GM18951 (cell line): Measurements from ENCODE around the gene ITCH.
"Not testable (repeated sequence)": the region's sequence is repeated elsewhere in the genome, so short reads cannot be mapped to it uniquely, and the experiment has no call there.

Experiments
- POLR2A ChIP-seq: IDR thresholded peaks from 4 replicates; pipeline ENCODE4 v1.6.1; 2011; ENCODE audit warnings: mild to moderate bottlenecking; ENCODE audit not compliant: insufficient read length, insufficient read depth; ENCODE audit errors: extremely low read depth
- in situ Hi-C: fragments of 300-500 bp; cut with MboI; formaldehyde crosslinking; loops from one replicate; pipeline ENCODE4 v1.12.0; 2022; ENCODE audit warnings: low sequenced_read_pairs, mixed read lengths, inconsistent platforms; ENCODE audit not compliant: unreplicated experiment

ITCH gene

DNA sequence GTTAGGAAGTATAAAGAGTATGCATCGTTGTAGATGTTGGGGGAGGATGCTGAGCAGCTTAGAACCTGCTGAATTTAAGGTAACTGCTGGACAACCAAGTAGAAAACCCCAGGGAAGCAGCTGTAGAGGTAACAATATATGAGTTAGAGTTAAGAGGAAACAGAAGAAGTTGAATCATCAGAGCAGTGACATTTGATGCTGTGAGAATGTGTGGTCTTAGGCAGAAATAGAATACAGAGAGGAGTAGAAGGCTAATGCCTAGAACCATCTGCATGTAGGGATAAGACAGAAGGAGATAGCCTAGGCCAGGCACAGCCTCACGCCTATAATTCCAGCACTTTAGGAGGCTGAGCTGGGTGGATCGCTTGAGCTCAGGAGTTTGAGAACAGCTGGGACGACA, 130.6 kb downstream of the ITCH start:
- no peak for TF ChIP-seq POLR2A
- in situ Hi-C loops = no loop called here

DNA sequence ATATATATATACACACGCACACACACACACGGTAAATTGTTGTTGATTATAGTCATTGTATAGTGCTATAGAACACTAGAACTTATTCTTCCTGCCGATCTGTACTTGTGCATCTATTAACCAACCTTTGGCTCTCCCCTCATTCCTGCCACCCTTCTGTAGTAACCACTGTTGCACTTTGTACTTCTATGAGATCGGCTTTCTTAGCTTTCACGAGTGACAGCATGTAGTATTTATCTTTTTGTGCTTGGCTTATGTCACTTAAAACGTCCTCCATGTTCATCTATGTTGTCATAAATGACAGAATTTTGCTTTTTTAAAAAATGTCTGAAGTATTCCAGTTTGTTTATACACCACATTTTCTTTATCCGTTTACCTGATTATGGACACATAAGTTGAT, 132.2 kb downstream of the ITCH start:
- TF ChIP-seq POLR2A = no peak
- in situ Hi-C loops = no loop called here

DNA sequence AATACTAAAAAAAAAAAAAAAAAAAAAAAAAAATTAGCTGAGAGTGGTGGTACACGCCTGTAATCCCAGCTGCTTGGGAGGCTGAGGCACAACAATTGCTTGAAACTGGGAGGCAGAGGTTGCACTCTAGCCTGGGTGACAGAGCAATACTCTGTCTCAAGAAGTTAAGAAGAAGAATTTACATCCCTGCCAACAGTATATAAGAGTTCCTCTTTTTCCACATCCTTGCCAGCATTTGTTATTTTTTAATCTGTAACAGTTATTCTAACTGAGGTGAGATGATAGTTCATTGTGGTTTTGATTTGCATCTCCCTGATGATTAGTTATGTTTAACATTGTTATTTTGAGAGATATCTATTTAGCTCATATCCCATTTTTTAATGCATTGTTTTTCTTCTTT, 132.8 kb downstream of the ITCH start:
- no peak for TF ChIP-seq POLR2A
- in situ Hi-C loops = no loop called here

DNA sequence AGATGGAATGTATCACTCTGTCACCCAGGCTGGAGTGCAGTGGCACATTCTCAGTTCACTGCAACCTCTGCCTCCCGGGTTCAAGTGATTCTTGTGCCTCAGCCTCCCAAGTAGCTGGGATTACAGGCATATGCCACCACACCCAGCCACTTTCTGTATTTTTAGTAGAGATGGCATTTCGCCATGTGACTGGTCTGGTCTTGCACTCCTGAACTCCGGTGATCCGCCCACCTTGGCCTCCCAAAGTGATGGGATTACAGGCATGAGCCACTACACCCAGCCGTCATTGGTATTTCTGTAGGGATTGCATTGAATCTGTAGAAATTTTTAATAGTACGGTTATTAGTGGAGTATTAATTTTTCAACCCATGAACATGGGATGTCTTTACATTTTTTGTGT, 134.5 kb downstream of the ITCH start:
- in situ Hi-C loops = not testable (repeated sequence)

DNA sequence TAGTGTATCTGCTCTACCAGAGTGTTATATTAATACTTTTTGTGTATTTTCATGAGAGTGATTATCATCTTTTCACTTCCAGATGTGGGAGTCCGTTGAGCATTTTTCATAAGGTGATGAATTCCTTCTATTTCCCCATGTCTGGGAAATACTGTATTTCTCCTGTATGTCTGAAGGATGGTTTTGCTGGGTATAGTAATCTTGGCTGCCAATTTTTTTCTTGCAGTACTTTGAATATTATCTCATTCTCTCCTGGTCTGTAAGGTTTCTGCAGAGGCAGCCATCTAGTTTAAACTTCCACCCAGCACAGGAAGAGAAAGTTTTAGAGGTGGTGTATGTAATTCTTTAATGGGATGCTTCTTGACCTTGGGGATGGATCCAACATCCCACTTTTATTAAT, 137.8 kb downstream of the ITCH start:
- in situ Hi-C loops = no loop called here
- TF ChIP-seq POLR2A = no peak

DNA sequence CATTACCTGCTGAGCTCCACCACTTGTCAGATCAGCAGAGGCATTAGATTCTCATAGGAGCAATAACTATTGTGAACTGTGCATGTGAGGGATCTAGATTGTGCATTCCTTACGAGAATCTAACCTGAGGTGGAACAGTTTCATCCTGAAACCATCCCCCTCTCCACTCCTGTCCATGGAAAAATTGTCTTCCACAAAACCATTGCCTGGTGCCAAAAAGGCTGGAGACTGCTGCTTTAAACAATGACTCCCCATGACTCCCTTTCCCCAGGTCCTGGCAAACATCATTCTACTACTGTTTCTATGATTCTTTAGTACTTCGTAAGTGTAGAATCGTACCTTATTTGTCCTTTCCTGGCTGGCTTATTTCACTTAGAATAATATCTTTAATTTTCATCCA, 143.4 kb downstream of the ITCH start:
- no peak for TF ChIP-seq POLR2A
- in situ Hi-C loops = no loop called here

DNA sequence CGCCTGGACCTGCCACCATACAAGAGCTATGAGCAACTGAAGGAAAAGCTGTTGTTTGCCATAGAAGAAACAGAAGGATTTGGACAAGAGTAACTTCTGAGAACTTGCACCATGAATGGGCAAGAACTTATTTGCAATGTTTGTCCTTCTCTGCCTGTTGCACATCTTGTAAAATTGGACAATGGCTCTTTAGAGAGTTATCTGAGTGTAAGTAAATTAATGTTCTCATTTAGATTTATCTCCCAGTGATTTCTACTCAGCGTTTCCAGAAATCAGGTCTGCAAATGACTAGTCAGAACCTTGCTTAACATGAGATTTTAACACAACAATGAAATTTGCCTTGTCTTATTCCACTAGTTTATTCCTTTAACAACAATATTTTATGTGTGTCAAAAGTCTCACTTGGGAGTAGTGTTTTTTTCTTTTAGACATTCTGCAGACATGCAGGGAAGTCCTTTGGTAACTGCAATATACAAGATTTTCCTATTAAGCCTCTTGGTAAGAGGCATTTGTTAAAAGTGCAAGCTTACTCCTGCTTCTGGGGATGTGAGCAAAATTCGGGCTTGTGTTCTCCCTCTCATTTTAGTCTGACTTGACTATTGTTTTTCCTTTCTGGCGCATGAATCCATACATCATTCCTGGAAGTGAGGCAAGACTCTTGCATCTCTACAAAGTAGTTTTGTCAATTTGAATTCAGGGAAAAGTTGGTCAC, 144.8 kb downstream of the ITCH start:
- TF ChIP-seq POLR2A = no peak
- in situ Hi-C loops = no loop called here

DNA sequence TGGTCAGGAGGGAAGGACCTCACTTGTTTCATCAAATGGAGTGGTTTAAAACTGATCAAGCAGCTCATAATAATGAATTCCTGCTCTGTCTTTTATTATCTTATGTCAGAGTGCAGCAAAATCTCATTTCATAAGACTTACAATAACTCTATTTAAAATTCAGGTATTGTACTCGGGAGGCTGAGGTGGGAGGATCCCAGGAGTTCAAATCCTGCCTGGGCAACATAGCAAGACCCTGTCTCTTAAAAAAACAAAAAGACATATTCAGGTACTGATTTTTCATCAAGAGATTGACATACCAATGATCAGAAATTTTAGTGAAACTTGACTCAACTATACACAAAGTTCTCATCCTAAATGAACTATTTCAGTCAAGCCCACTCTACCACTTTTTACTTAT, 147.5 kb downstream of the ITCH start:
- in situ Hi-C loops = loop anchor here (10.0 kb wide), 1 partner anchor 196 kb away; no protein-coding TSS in a partner anchor
- no peak for TF ChIP-seq POLR2A

DNA sequence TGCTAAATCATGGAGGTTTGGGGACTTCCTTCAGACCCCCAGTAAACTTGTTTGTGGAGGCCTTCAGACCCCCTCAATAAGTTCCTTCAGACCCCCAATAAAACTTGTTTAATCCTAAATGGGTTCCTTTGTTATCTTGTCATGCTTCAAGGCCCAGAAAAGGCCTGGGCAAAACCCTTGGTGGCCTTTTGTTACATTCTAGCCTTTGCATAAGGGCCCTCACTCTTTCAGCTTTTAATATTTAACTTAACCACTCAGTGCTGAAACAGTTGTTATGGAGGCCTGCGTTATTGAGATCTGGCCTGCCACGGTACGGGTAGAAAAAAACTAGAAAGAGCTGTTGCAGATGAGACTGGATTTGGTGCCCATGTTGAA, 148.8 kb downstream of the ITCH start:
- in situ Hi-C loops = loop anchor here (10.0 kb wide), 1 partner anchor 197 kb away; no protein-coding TSS in a partner anchor
- no peak for TF ChIP-seq POLR2A

DNA sequence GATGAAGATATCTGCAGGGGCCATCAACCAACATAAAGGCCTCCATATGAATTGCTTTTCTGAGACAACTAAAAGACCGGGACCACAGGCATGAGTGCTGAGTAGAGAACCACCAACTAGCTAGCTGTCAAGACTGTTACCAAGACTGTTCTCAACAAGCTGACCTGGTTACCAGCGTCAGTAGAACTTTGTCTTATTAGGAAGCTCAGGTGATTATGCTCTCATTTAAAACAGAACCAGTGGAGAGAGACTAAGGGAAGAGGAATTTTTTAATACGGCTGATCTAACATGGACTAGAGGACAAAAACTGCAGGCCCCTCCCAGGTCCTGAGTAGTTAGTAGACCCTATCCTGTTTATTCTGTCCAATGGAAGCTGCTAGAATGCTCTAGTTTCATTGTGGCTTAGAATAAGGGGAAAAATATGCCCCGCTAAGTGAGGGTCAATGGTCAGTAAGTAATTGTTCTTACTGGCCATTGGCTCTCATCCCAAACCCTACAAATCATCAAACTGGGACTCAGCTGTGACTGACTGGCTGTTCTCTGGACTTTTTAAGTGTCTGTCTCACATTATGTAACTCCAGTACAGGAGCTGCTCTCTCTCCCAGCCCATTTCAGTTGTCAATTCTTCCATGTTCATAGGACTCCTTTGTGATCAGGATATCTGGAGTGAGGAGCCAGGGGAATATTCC, 149.3 kb downstream of the ITCH start:
- TF ChIP-seq POLR2A = no peak
- in situ Hi-C loops = loop anchor here (10.0 kb wide), 1 partner anchor 198 kb away; no protein-coding TSS in a partner anchor

DNA sequence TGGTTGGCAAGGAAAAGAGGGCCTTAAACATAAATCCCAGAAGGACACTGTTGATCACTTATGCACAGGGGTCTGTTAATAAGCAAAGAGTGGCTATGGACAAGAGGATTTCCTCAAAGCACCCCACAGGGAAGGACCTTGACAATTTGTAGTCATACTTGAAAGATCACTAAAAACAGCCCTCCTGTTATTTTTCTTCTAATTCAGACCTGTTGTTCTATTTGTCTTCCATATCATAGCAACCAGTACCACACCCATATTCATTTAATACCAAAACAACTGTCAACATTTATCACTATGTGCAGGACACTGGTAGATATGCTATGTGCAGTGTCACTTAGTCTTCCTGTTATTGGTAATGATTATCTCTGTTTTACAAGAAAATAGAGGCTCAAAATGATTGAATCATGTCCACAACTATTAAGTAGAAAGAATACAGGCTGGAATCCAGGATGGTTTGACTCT, 149.9 kb downstream of the ITCH start:
- TF ChIP-seq POLR2A = no peak
- in situ Hi-C loops = loop anchor here (10.0 kb wide), 1 partner anchor 198 kb away; no protein-coding TSS in a partner anchor

DNA sequence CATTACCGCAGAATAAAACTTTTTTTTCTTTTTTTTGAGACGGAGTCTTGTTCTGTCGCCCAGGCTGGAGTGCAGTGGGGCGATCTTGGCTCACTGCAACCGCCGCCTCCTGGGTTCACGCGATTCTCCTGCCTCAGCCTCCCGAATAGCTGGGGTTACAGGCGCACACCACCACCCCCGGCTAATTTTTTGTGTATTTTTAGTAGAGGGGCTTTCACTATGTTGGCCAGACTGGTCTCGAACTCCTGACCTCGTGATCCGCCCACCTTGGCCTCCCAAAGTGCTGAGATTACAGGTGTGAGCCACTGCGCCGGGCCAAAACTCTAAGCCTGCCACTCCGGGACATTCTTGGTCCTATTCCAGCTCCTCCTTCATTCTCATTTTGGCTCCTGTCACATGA, 151.0 kb downstream of the ITCH start:
- in situ Hi-C loops = loop anchor here (10.0 kb wide), 1 partner anchor 199 kb away; no protein-coding TSS in a partner anchor

DNA sequence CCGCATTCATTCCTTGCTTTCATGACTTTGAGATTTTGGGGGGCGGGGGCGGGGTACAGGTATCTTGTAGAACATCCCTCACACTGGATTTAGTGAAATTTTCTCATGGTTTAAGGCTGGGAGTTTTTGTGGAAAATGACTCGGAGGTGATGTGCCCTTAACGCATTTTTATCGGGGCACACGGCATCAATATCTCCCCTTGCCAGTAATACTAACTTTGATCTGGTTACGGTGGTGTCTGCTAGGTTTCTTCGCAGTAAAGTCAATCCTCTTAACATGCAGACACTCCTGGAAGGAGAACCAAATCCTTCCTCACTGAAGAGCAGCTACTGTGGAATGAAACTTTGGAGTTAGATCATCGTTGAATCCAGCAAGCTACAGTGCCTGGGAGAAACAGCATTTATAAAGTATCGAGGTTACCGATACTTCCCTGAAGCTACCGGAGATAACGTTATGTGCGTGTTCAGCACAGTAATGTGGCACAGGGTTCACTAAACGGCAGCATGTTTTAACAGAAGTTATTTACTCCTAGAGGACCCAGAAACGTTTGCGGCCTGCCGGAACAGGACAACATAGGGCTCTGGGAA, 151.9 kb downstream of the ITCH start:
- in situ Hi-C loops = loop anchor here (10.0 kb wide), 1 partner anchor 200 kb away; no protein-coding TSS in a partner anchor
- TF ChIP-seq POLR2A = no peak
